Measurements from ENCODE around the gene HTR1D. TPM values are rescaled to one million over a fixed set of nuclear protein-coding genes. Genes with fewer than 3 reads are reported as not detected.

Gene HTR1D
- polyA plus RNA-seq, 2 of the 4 experiments (the other 2 are of a cell fraction), result 8.5 to 11.4 TPM

GRCh38 chr1:23168079-23168444 is 49.2 kb downstream of the HTR1D start:
- Histone ChIP-seq H3K9me3 (no peaks in the 10 kb centered on the region), H3K4me2 (peak overlapping the region; percentile 77), H3K4me1 (peaks cover 35% of the 10 kb centered on the region), H3K27ac (peak overlapping the region; percentile 89 to 98), H3K4me3 (peak overlapping the region; percentile 95)
- ATAC-seq (peak; percentile 24 to 61; a peak in 3 of 6 replicates), FAIRE-seq (no peak), DNase-seq (ENCODE audit: low read depth in 1 of 2, low spot score in 1 of 2) (no peak)
- ChIA-PET CTCF (interaction anchor here (12.2 kb wide), 1 partner anchor 16 kb away, joined by 86 read pairs; no protein-coding TSS in a partner anchor), POLR2A (interaction anchor here (0.9 kb wide), 1 partner anchor 16 kb away, joined by 4 read pairs; no protein-coding TSS in a partner anchor)
- TF ChIP-seq USF2 (IDR thresholded peaks at IDR 0.05), result no peak
- no peak for TF ChIP-seq NPAS2 (CRISPR knock-in tag; IDR thresholded peaks at IDR 0.05; ENCODE audit: borderline replicate concordance)
- TF ChIP-seq RAD21 (conservative IDR thresholded peaks at IDR 0.05 in 1 of 2, IDR thresholded peaks at IDR 0.05 in 1 of 2), result no peak
- no peak for TF ChIP-seq MAZ (IDR thresholded peaks at IDR 0.05; ENCODE audit: borderline replicate concordance, low read depth, low read length)
- TF ChIP-seq NFE2L2 (conservative IDR thresholded peaks at IDR 0.05; ENCODE audit: low read length), result no peak
- TF ChIP-seq BHLHE40 (IDR thresholded peaks at IDR 0.05; ENCODE audit: low read depth, low read length), result no peak
- TF ChIP-seq FOXS1 (CRISPR knock-in tag; IDR thresholded peaks at IDR 0.05), result no peak
- TF ChIP-seq POLR2AphosphoS2 (conservative IDR thresholded peaks at IDR 0.05; ENCODE audit: low read length), result no peak
- TF ChIP-seq HES2 (IDR thresholded peaks at IDR 0.05), result no peak
- no peak for TF ChIP-seq HOXA7 (CRISPR knock-in tag; IDR thresholded peaks at IDR 0.05)
- TF ChIP-seq HOXB5 (CRISPR knock-in tag; IDR thresholded peaks at IDR 0.05), result no peak
- no peak for TF ChIP-seq KDM1A (IDR thresholded peaks at IDR 0.05; ENCODE audit: low read depth)
- no peak for TF ChIP-seq TP53 (CRISPR knock-in tag; IDR thresholded peaks at IDR 0.05)
- no peak for TF ChIP-seq HMGXB4 (CRISPR knock-in tag; IDR thresholded peaks at IDR 0.05; ENCODE audit: borderline replicate concordance)
- no peak for TF ChIP-seq ZSCAN20 (CRISPR knock-in tag; IDR thresholded peaks at IDR 0.05)
- no peak for TF ChIP-seq GATA3 (IDR thresholded peaks at IDR 0.05; ENCODE audit: borderline replicate concordance)
- no peak for TF ChIP-seq RNF2 (IDR thresholded peaks at IDR 0.05; ENCODE audit: borderline replicate concordance, low read depth)
- WGBS (ENCODE audit: missing lambda C conversion rate), result 0% methylated on average over 4 of the region's 49 CpGs

- Histone ChIP-seq H3K9me3 (no peaks in the 10 kb centered on the region), H3K27ac (peak overlapping the region; percentile 89 to 98), H3K4me2 (peak overlapping the region; percentile 77), H3K4me3 (peak overlapping the region; percentile 95), H3K4me1 (peaks cover 35% of the 10 kb centered on the region)
- DNase-seq (ENCODE audit: low read depth in 1 of 2, low spot score in 1 of 2), result no peak
- FAIRE-seq, result no peak
- peak; percentile 52 to 54 for ATAC-seq
- 6% methylated on average over 8 of the region's 45 CpGs for WGBS (ENCODE audit: missing lambda C conversion rate)
- no peak for TF ChIP-seq TP53 (CRISPR knock-in tag; IDR thresholded peaks at IDR 0.05)
- peak; percentile 9; the same call in 1 of the 2 replicates for TF ChIP-seq MAX (IDR thresholded peaks at IDR 0.05)
- POLR2A ChIA-PET, result no interaction called here
- CTCF ChIA-PET, result interaction anchor here (0.6 to 12.2 kb wide), 2 partner anchors 16 to 27 kb away, joined by 3 to 86 read pairs; no protein-coding TSS in a partner anchor
These were observed 49.8 kb downstream of the HTR1D start for GRCh38 chr1:23167353-23168078.

GRCh38 chr1:23166854-23167253 is 50.4 kb downstream of the HTR1D start:
- DNase-seq (ENCODE audit: low read depth in 1 of 2, low spot score in 1 of 2) (no peak), ATAC-seq (no peak), FAIRE-seq (no peak)
- CTCF ChIA-PET, result interaction anchor here (0.6 to 12.2 kb wide), 4 partner anchors 11 to 68 kb away, joined by 3 to 86 read pairs (median 7); no protein-coding TSS in a partner anchor
- Histone ChIP-seq H3K4me1 (peaks cover 35% of the 10 kb centered on the region), H3K9me3 (no peaks in the 10 kb centered on the region), H3K4me3 (peak overlapping the region; percentile 95), H3K27ac (peak overlapping the region; percentile 89 to 98; a peak in 4 of 6 replicates), H3K4me2 (peak overlapping the region; percentile 77)
- no peak for TF ChIP-seq RFX5 (IDR thresholded peaks at IDR 0.05)
- TF ChIP-seq CBX2 (IDR thresholded peaks at IDR 0.05; ENCODE audit: borderline replicate concordance, low read depth), result no peak
- no peak for TF ChIP-seq ZC3H11A (IDR thresholded peaks at IDR 0.05)
- TF ChIP-seq RCOR1 (IDR thresholded peaks at IDR 0.05; ENCODE audit: low read depth, low read length), result no peak
- no peak for TF ChIP-seq CHD4 (IDR thresholded peaks at IDR 0.05; ENCODE audit: borderline replicate concordance)
- TF ChIP-seq BHLHE40 (IDR thresholded peaks at IDR 0.05; ENCODE audit: low read depth, low read length), result no peak
- no peak for TF ChIP-seq EHF (CRISPR knock-in tag; IDR thresholded peaks at IDR 0.05)
- no peak for TF ChIP-seq POLR2AphosphoS2 (conservative IDR thresholded peaks at IDR 0.05; ENCODE audit: low read length)
- TF ChIP-seq MAZ (IDR thresholded peaks at IDR 0.05; ENCODE audit: borderline replicate concordance, low read depth, low read length), result no peak
- TF ChIP-seq NR3C1 (IDR thresholded peaks at IDR 0.05), result no peak
- no peak for TF ChIP-seq RNF2 (IDR thresholded peaks at IDR 0.05; ENCODE audit: borderline replicate concordance, low read depth)
- no peak for TF ChIP-seq E2F6 (IDR thresholded peaks at IDR 0.05; ENCODE audit: borderline replicate concordance, low read depth)
- no peak for TF ChIP-seq FOXS1 (CRISPR knock-in tag; IDR thresholded peaks at IDR 0.05)
- POLR2A ChIA-PET, result interaction anchor here (0.6 kb wide), 1 partner anchor 40 kb away, joined by 16 read pairs; no protein-coding TSS in a partner anchor
